Bone marrow (tissue), 2 donors: ENCODE data around the gene PACSIN3.
"Not testable (repeated sequence)": the region's sequence is repeated elsewhere in the genome, so short reads cannot be mapped to it uniquely, and the experiment has no call there.

Source experiments
- DNase-seq, 2 donors: peaks; one replicate each; lab custom pipeline; 2025; lab: John Stamatoyannopoulos, UW

PACSIN3 gene

DNA sequence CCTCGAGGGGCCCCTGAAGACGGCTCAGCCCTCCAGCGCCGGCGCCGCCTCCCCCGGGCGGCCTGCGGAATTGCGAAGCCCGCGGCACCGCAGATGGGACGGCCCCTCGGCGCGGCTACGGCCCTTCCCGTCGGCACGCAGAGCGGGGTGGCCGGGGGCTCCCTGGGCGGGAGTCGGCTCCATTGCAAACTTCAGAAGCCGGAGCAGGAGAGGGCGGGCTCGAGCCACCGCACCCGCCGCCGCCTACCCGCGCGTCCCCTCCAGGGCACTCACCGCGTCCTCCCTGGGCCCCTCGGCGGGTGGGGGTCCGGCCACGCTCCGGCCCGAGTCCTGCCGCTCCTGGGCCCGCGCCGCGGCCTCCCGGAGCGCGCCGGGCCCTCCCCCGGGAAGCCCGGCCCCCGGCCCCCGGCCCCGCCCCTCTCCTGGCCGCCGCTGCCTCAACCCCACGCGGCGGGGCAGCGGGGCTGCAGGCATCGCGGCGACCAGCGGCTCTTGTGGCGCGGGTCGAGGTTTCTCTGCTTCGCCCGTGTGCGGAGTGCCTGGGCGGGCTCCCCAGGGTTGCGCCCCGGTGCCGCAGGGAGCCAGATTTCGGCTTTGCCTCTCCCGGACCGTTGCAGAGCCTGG, at the start of gene PACSIN3:
Gene PACSIN3 (minus strand): TSS at position 359 of the 624 bp plus-strand sequence. CDS start 3,707 bp downstream, outside the sequence.
- peak in 1 of 2 donors; percentile 28 for DNase-seq

DNA sequence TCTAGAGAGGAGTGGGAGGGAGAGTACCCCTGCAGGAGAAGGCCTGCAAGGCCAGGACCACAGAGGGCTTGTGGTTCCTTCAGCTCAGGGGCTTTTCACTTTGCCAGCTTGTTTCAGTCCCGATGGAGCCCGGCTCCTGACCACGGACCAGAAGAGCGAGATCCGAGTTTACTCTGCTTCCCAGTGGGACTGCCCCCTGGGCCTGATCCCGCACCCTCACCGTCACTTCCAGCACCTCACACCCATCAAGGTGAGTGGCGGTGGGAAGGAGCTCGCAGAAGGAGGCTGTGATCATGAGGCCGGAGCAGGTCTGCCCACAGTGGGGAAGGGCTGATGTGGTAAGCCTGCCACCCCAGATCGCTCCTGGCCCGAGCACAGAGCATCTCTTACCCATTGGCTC, 48.9 kb upstream of the PACSIN3 start:
- DNase-seq = no peak

GRCh38 chr11:47234669-47235100, 48.5 kb upstream of the PACSIN3 start:
- DNase-seq = no peak

GRCh38 chr11:47233989-47234668, 47.9 kb upstream of the PACSIN3 start:
- peak in 1 of 2 donors; percentile 14 for DNase-seq

- no peak for DNase-seq
These were observed 46.8 kb upstream of the PACSIN3 start for GRCh38 chr11:47233051-47233450.

GRCh38 chr11:47229161-47229560, 42.9 kb upstream of the PACSIN3 start:
- DNase-seq = no peak

- DNase-seq = peak in 1 of 2 donors; percentile 30
These were observed 39.5 kb upstream of the PACSIN3 start for GRCh38 chr11:47225552-47226400.

- DNase-seq = no peak
These were observed 36.5 kb upstream of the PACSIN3 start for GRCh38 chr11:47222696-47223095.

DNA sequence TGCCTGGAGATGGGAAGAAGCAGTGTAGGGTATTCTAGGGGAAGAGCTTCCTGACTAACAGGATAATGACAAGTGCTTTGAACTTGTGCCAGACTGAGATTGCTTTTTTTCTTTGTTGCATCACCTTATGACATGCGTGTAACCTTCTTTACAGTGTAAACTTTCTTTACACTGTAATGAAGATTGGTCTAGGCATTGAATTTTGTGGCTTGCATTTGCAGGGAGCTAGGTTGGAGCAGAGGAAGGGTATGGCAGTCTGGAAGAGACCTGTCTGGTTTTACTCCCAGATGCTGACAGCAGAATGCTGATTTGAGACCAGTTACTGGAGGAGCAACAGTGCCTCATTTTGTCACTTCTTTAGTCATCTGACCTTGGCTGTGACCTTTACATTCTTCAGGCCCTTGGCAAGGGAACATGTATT, 34.2 kb upstream of the PACSIN3 start:
- no peak for DNase-seq

DNA sequence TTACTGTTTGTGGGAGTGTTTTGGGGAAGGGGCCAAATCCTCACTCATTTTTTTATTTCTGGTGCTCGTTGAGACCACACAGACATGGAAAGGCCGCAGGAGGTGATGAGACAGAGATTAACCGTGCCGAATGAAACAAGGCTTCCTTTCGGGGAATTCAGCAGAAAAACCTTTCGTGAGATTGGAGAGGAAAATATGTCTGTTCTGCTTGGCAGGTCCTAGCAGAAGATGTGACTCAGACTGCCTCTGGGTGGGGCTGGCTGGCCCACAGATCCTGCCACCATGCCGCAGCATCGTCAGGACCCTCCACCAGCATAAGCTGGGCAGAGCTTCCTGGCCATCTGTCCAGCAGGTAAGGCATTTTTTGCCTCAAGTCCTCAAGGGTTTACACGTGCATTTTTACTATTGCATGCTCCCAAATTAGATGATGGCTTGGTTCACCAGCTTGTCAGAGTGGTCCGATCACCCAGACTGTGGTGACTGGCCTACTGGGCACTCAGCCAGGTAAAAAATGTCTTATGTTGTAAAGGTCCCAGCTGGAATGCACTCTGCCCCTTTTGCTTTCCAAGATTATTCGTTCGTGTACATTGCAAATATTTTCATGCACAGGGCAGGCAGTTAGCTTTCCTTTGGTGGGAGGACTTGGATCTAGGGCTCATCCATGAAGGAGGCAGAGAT, 30.0 kb upstream of the PACSIN3 start:
- DNase-seq = peak; percentile 20 to 74

DNA sequence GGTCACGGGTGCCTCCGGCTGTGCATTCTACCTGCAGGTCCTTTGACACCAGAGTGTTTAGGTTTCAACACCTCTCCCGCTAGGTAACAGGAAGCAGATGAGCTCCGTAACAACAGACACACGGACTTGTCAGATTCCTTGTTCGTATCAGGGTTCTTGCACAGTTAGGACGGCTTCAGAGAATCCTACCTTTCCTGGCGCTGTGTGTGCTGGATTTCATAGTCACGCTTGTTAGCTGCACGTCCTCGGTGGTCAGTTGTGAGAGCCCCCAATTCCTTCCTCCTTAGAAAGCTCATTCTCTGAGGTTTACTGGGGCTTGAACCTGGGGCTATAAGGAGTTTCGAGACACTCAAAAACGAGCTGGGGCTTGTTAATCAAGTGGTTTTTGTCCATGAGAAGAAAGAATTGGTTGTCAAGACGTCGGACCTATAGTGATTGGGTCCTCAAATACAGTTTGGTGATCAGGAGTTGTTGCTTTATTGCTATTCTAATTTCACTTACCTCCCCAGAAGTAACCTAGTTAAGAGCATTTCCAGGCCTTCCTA, 29.2 kb upstream of the PACSIN3 start:
- no peak for DNase-seq

DNA sequence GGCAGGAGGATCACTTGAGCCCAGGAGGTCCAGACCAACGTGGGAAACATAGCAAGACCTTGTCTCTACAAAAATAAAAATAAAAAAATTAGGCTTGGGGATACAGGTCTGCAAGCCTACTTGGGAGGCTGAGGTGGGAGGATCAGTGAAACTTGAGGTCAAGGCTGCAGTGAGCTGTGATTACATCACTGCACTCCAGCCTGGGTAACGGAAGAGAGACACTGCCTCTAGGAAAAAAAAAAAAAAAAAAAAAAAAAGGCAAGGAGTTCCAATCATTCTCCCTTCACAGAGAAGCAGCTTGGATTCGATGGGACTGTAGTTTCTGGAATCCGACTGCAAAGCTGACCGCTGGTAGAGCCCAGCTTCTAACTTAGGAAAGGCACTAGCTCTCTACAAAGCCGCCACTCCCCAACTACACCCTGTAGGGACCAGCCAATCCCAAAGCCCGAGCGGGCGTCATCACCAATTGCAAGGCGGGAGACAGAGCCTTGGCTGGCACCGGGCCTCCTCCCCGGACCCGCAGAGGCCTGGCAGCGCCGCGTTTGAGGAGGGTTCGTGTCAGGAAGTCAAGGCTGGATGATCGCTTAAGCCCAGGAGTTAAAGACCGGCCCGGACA, 27.8 kb upstream of the PACSIN3 start:
- peak; percentile 69 to 82 for DNase-seq

DNA sequence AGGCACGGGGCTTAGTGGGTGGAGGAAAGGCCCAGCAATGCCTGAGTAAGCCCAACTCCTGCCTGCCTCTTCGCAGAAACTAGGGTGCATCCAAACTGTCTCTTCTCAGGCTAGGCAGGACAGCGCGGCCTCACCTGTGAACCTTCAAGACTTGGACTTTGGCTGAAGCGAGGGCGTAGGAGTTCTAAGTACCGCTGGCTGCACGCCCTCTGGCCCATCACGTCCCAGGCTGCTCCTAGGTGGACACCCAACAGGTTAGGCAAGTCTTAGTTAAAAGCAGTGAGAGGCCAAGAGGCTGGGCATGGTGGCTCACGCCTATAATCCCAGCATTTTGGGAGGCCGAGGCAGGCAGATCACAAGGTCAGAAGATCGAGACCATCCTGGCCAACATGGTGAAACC, 26.7 kb upstream of the PACSIN3 start:
- DNase-seq = no peak

DNA sequence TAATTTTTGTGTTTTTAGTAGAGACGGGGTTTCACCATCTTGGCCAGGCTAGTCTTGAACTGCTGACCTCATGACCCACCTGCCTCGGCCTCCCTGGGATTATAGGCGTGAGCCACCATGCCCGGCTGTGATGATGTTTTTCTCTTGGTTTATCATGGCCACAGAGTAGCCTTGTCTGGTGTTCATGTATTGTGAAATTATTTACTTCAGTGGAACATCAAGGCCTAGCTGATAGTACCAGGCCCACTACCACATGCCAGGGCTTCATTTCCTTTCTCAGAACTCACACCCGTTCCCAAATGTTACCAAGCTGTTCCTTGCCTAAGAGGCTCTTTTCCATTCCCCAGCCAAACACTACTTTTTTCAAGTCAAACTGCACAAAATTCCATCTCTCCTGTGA, 22.4 kb upstream of the PACSIN3 start:
- DNase-seq = no peak

- DNase-seq = not testable (repeated sequence)
These were observed 21.8 kb upstream of the PACSIN3 start for GRCh38 chr11:47208008-47208552.

- DNase-seq = no peak
These were observed 21.2 kb upstream of the PACSIN3 start for GRCh38 chr11:47207459-47207858.

GRCh38 chr11:47206577-47206976, 20.3 kb upstream of the PACSIN3 start:
- DNase-seq = not testable (repeated sequence)

GRCh38 chr11:47204637-47204989, 18.4 kb upstream of the PACSIN3 start:
- no peak for DNase-seq

- no peak for DNase-seq
These were observed 16.3 kb upstream of the PACSIN3 start for GRCh38 chr11:47202576-47202975.

DNA sequence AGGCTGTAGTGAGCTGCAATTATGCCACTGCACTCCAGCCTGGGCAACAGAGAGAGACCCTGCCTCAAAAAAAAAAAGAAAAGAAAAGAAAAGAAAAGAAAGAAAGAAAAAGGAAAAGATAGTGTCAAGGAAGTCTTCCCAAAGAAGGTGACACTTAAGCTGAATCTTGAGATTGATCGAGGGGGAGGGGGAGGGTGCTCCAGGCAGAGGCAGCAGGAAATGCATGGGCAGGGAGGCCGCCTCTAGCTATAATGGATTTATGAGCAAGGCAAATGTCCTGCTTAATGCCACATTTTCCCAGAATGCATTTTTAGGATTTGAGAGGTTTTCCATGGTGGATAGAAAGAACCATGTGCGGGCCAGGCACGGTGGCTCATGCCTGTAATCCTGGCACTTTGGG, 14.8 kb upstream of the PACSIN3 start:
- DNase-seq = no peak

GRCh38 chr11:47198161-47198560, 11.9 kb upstream of the PACSIN3 start:
- DNase-seq = not testable (repeated sequence)
